GM12801 (cell line): ENCODE results near the gene SOX2.

Source experiments
- TF ChIP-seq, protein P1 (sequence below): IDR thresholded peaks from one replicate; pipeline ENCODE4 v1.5.1; 2011; ENCODE audit warnings: control low read depth; ENCODE audit not compliant: insufficient read length; ENCODE audit errors: extremely low read depth

The SOX2 gene

DNA sequence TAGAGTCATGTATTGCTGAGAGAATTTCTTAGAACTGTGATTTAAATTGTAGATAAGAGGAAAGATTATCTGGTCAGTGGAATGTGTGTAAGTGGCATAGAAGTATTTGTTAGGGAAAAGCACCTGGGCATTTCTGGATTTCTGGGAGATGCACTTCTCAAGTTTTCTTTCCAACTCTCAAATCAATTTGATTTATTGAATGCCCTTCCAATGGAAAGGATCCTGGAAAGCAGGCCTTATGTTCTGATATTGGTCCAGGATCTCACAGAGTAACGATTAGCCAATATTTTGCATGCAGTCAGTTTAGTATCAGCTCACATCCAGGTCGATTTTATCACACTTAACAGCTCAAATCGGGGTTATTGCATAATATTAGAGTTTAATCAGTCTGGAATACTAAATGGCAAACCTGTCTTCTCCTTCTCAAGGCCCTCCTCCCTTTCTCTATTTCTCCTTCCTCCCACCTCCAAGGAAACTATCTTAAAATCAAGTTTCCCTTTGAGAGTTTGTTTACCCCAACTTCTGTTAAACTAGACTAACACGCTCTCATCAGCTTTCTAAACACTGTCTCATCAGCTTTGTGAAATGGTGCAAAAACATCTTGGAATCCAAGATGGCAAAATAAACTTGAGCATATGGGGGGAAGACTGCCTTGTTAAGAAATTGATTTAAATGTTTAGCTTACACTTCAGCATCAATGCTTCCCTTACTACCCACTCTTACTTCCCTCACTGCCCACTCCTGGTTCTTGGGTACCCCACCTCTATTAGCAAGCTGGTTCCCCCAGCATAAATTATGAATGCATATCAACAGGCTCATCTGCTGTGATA, 9.5 kb downstream of the SOX2 start:
- TF ChIP-seq, protein P1, sequence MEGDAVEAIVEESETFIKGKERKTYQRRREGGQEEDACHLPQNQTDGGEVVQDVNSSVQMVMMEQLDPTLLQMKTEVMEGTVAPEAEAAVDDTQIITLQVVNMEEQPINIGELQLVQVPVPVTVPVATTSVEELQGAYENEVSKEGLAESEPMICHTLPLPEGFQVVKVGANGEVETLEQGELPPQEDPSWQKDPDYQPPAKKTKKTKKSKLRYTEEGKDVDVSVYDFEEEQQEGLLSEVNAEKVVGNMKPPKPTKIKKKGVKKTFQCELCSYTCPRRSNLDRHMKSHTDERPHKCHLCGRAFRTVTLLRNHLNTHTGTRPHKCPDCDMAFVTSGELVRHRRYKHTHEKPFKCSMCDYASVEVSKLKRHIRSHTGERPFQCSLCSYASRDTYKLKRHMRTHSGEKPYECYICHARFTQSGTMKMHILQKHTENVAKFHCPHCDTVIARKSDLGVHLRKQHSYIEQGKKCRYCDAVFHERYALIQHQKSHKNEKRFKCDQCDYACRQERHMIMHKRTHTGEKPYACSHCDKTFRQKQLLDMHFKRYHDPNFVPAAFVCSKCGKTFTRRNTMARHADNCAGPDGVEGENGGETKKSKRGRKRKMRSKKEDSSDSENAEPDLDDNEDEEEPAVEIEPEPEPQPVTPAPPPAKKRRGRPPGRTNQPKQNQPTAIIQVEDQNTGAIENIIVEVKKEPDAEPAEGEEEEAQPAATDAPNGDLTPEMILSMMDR: no peak

DNA sequence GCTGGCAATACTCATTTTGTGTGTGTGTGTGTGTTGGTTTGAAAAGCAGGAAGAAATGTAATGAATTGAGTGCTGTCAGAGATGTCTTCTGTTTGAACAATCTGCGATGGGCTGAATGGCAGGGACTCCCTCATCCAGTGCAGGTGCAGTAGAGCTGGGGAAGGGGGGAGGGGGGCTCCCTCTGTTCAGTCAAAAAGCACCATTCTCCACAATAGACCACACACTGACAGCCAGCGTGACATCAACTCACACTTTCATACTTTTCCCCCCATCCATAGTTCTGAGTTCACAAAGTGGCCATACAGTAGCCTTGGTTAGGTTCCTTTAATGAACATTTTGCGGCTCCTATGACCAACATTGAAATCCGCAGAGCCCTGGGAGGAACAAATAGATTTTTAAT, 10.4 kb downstream of the SOX2 start:
- TF ChIP-seq, protein P1: no peak

DNA sequence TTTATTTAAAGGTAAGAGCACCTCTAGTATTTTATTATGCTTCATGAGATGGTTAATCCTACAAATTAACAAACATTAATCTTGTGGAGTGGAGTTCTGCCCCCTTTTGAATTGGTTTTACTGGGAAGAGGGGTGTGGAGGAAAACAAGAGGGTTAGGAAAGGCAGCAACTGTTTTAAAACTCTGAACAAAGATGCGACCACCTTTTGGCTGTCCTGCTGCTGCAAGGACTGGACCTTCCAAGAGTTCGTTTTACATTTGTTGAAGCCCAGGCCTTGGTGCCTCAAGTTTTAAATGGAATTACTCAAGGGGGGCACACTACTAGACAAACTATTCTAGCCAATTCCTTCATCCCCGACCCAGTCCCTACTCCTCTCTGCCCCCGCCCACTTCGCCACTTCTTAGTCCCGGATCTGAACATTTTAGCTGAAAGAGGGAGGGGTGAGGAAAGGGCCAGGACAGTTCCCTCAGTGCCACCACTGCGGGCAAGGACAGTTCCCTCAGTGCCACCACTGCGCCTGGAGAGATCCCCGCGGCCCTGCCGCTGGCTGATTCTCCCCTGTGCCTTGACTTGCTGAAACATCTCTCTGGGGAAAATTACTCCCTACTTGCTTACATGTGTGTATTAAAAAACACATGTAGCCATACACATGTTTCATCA, 11.2 kb downstream of the SOX2 start:
- TF ChIP-seq, protein P1: no peak

DNA sequence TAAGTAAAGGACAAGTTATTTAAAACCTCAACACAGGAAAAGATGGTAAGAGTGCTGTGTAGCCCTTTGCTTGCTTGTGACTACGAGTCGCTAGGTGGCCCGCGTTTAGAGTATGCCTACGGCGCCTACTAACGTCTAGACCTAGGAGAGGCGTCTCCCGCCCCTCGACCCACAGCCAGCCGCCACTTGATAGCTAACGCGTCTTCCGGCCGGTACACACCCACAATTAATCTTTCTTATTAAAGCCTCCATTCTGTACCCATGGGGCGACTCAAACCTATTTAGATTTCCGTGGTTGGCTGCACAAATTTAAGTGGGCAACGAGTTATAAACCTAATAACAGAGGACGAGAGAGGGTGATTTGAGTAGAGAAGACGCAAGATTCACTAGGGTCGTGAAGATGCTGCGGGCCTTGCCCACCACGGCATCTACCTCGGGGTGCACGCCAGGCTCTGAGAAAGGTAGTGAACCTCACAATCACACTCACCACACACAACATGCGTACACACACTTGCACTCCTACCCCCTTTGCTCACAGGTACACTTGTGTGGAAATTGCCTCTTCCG, 12.0 kb downstream of the SOX2 start:
- TF ChIP-seq, protein P1: no peak

DNA sequence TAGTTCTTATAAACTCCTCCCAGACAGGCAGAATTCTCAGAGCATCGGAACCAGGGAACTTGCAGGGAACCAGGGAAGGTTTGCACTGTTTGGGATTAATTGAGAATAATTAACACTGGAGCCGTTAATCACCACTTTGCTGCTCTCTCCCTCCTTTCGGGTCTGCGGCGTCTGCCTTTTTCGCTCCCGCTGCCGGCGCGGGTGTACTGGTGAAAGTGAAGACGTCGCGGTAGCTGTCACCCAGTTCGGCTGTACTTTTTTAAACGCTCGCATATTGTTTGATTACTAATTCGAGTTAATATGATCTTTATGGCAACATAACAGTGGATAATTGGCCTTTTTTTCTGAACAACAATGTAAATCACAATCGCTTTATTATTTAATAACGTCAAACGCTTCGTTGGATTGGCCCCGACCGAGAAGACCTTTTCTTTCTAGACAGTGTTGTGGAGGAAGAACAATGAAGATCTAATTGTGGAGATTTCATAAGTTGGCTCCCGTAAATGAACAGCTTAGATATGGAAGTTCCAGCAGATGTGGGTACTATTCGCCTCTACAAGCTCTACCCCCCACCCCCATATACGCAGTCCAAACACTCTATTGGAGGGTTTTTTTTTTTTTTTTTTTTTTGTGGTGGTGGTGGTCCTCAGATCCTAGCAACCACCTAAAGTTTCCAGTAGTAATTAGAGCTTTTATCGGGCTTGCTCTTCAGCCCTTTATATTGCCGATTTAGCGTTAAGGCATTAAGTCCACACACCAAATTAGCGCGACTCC, 12.7 kb downstream of the SOX2 start:
- TF ChIP-seq, protein P1: no peak

DNA sequence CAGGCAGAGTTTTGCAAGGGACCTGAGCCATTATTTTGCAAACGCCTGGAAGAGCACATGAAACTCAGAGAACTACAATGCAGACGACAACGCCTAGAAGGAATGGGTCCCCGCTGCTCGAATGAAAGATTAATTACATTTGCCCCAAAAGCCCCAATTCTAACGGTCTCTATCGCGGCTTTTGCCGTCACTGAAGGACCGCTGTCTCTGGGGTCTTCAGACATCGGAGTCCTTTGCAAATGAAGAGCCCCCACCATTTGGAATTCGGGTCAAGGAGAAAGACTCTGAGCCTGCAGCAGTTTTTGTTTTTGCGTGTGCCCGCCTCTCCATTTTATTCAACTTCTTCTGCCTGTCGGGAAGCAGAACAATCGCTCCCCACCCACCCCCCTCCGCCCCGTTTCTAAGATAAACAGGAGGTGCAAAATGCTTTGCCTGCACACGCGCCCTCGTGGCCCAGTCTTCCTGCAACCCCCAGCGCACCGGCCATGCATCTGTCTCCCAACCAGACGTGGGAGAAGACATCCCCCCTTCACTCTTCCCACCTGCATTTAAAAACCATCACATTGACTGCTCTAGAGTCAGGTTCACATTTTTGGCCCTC, 13.5 kb downstream of the SOX2 start:
- TF ChIP-seq, protein P1: no peak
